Left forelimb (tissue), 1 donor: Measurements from ENCODE around the gene SNX25.
A peak's percentile ranks its signal among the peaks of the same experiment; 100 is the strongest.
"Not testable (repeated sequence)": the region's sequence is repeated elsewhere in the genome, so short reads cannot be mapped to it uniquely, and the experiment has no call there.

ENCODE experiments used
- DNase-seq: peaks from one replicate; pipeline ENCODE4 v3.0.0-alpha.2; 2018; ENCODE audit warnings: low spot score

The SNX25 gene

DNA sequence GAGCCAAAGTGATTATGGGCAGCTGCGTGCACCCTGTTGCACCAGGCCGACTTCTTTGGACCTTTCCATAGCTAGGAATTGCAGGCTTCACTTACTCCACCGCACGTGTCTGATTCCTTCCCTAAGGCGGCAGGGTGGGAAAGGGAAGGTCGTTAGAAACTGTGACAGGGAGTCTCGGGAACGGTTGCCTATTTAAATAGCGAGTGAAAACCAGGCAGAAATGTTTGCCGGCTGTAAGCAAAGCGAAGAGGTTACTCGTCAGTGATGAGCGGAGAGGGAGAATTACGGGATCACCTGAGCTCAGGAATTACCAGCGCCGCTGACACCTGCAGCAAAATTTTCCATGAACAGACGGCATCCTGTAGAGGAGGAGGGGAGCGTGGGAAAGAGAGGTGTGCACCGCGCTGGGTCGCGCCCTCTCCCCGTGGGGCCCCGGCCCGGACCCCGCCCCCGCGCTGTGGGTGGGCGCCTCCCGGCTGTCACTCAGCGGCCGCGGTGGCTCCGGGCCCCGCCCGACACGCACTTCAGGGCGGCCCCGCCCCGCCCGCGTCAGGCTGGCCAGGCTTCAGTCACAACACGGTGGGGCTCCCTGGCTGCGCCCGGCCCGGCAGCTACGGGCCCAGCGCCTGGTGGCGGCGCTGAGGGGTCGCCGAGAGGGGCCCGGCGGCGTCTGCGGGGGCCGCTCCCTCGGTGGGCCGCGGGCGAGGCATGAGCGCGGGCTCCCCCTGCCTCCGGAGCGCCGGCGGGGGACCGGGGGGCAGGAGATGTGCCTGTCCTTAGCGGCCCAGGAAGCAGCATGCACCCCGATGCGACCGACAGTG, at the start of gene SNX25:
Gene SNX25 (plus strand): TSS at position 568 of the 821 bp plus-strand sequence. CDS start 229 bp downstream, at position 797.
- peak; percentile 90 for DNase-seq

GRCh38 chr4:185165605-185166063, 43.8 kb upstream of the SNX25 start:
- DNase-seq: no peak

GRCh38 chr4:185167234-185167633, 42.2 kb upstream of the SNX25 start:
- DNase-seq: no peak

- no peak for DNase-seq
These were observed 37.9 kb upstream of the SNX25 start for GRCh38 chr4:185171373-185172071.

- no peak for DNase-seq
These were observed 29.9 kb upstream of the SNX25 start for GRCh38 chr4:185179488-185179887.

DNA sequence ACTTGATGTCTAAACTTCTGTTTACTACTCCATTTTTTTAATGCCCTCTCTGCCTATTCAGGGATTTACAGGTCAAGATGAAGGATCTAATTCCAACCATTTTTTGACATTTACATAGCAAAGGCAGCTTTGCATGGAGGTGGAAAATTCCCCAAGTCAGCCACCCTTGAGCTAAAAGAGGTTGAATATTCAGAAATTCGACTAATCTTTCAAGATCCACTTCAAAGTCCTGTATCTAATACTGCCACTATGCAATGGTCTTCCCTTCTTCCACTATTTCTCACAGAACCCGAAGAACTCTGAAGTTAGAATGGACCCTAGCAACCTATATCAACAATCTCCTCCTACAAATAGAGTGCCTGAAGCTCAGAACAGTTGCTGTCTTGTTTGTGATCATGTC, 27.2 kb upstream of the SNX25 start:
- no peak for DNase-seq

DNA sequence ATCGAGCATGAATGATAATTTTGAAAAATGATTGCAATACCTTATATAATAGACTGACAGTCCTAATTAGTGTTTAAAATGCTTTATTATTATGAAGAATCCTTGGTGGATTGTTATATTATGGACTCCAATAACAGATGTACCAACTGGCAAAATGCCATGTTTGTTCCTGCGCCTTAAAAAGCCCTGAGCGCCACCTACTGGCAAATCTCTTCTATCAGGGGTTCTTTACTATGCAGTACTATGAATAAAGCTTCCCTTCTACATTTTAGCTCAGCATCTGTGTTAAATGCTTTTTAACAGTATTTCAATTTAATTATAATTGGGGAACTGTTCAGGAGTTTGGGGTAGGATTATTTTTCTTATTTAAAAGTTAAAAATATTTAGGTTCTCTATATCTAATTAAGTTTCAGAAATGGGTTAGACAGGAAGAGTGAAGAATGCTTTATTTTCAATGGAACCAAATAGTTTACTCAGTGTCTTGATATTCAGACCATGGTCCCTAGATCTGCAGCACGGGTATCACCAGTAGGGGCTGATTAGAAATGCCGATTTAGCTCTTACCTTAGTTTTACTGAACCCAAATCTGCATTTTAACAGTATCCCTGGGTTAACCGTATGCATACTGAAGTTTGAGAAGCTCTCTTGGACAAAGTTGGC, 25.6 kb upstream of the SNX25 start:
- DNase-seq: no peak

GRCh38 chr4:185186769-185187168, 22.6 kb upstream of the SNX25 start:
- no peak for DNase-seq

- no peak for DNase-seq
These were observed 19.6 kb upstream of the SNX25 start for GRCh38 chr4:185189606-185190305.

- no peak for DNase-seq
These were observed 19.0 kb upstream of the SNX25 start for GRCh38 chr4:185190306-185190856.

- DNase-seq: no peak
These were observed 17.3 kb upstream of the SNX25 start for GRCh38 chr4:185192059-185192458.

GRCh38 chr4:185194924-185195888, 14.2 kb upstream of the SNX25 start:
- no peak for DNase-seq

DNA sequence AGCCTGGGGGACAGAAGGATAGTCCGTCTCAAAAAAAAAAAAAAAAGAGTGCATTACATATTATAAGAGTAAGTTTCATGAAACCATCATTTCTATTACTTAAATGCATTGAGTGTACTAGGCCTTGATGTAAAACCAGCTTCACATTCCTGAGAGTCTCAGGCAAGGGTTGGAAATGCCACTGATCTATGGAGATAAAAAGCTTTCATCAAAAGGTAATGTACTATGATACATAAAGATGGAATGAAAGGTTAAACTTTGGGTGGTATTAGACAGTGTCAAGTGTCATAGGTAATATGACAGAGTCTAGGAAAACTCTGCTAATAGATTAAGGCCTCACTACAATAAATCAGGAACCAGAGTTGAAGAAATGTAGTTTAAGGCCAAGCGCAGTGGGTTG, 13.0 kb upstream of the SNX25 start:
- DNase-seq: no peak

DNA sequence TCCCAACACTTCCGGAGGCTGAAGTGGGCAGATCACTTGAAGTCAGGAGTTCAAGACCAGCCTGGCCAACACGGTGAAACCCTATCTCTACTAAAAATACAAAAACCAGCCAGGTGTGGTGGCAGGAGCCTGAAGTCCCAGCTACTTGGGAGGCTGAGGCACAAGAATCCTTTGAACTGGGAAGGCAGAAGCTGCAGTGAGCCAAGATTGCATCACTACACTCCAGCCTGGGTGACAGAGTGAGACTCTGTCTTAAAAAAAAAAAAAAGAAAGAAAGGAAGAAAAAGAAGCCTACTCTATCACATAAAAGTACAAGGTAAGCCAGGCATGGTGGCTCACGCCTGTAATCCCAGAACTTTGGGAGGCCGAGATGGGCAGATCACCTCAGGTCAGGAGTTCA, 11.2 kb upstream of the SNX25 start:
- DNase-seq: not testable (repeated sequence)

- no peak for DNase-seq
These were observed 7.1 kb upstream of the SNX25 start for GRCh38 chr4:185201977-185202962.

- no peak for DNase-seq
These were observed 6.4 kb upstream of the SNX25 start for GRCh38 chr4:185202984-185203485.

DNA sequence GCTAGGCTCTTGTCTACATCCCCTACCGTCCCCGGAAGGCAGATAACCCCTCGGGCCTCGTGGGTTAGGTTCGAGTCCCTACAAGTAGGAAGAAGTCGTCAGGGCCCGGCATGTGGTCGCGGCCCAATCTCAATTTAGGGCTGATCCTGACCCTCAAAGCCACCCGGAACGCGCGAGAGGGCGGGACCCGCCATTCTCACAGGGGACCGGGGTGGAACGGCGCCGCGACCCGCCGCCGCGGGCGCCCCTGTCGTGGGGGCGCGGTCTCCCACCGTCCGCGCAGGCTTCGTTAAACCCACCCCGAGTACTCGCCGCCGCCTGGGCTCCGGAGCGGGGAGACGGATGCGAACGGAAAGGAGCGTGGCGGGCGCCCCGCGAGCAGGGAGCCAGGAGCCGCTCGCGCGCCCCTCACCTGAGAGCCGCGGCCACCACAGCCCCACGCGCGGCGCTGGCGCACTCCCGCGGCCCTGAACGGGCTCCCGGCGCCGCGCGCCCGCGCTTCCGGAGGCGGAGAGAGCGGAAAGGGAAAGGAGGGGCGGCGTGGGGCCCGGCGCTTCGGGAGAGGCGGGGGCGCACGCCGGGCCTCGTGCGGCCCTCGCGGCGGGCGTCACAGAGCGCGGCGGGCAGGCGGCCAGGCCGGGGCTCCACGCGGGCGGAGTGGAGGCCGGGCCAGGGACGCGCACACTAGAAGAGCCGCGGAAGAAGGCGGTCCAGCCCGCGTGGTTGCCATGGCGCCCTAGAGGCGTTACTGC, 5.7 kb upstream of the SNX25 start, which contains the start of gene CFAP97:
Gene CFAP97 (minus strand): TSS at position 515 of the 752 bp plus-strand sequence. CDS start 12,804 bp downstream, outside the sequence.
- DNase-seq: peak; percentile 93

DNA sequence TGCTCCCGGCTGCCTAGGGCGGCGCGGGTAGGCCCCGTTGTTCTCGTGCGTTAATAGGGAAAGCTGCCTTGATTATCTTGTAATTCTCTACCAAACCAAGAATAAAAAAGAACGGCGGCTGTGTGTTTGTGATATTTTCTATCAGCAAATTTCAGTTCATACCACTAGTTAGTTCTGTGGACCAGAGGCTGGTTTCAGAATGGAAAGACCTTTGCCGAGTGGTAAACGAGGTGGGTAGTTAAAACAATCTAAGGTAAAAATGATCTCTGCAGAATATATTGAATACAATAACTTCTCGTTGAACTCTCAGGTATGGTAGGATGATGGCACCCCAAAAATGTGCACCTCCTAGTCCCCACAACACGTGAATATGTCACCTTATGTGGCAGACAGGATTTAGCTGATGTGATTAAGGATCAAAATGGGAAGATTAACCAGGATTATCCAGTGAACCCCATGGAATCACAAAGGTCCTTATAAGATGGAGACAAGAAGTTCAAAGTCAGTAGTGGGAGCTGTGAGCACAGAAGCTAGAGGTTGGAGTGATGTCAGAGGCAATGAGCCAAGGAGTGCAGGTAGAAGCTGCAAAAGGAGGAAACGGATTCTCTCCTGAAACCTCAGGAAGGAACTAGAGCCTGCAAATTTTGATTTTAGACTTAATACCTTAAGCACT, 5.0 kb upstream of the SNX25 start:
- DNase-seq: no peak
